ENCODE data around the gene PLB1.

The PLB1 gene

GRCh38 chr2:28495551-28496250 lies at the start of gene PLB1:
Gene PLB1 (plus strand): TSS chr2:28496060. CDS start chr2:28496115, 55 bp downstream.
- DNase-seq, result no peak

GRCh38 chr2:28446531-28446930 lies 49.3 kb upstream of the PLB1 start:
- no peak for DNase-seq

DNA sequence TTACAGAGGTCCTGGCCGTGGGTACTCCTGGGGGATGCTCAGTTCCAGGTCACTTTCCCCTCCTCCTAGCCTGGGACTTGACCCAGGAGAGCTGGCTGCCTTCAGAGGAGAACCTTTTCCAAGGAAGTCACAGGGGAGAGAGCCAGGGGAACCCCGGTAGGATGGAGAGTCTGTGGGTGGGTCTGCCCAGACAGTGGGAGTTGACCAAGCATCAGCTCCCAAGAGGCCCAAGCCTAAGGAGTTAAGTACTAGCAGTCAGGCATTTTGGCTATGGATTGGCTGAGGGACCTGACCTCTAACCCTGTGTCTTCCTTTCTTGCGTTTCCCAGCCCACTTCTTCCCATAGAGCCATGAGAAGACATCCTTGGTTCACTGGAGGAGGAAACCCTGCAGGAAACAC lies 48.8 kb upstream of the PLB1 start:
- DNase-seq, result no peak

DNA sequence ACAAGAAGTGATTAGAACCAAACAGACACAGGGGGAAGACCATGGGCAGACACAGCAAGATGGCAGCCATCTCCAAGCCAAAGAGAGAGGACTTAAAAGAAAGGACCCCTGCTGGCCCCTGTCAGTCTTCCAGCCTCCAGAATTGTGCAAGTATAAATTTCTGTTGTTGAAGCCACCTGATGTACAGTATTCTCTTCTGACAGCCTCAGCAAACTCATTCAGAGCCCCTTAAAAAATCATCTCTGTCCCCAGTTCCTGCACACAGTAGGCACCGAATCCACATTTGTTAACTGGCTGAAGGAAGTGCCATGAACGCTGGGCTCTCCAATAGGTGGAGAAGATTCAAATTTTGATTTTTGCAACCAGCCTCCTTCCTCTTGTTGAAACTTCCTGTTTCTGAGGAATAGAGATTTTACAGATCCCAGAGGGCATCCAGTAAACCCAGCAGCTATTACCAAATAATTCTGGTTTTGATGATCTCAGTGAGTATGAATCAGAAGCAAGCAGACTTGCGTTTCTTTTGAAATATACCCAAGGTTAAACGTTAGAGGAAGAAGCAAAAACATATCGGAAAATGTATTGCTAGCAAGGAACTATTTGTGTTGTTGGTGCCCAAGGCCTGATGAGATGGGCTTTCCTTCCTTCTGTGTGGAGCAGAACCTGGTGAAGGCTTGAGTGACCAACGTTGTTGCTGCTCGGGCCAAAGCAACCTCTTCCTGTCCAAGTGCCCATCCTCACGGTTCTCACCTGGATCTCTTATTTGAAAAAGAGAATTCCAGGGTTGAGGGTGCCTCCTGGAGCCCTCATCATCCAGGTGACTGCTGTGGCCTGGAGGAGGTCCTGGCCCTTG lies 47.7 kb upstream of the PLB1 start:
- DNase-seq, result no peak

DNA sequence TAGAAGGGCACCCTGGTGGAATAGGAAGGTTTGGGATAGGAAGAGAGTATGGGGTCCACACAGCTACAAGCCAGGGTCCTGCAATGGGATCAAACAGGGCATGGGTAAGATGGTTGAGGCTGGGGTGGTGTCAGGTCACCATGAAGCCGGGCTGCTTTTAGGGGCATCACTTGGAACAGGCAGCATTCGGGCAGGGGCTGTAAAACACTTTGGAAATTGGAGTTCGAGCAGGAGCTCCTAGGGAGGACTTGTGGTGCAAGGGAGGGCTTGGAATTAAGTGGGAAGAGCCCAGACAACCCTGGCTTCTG lies 47.1 kb upstream of the PLB1 start:
- DNase-seq, result no peak

DNA sequence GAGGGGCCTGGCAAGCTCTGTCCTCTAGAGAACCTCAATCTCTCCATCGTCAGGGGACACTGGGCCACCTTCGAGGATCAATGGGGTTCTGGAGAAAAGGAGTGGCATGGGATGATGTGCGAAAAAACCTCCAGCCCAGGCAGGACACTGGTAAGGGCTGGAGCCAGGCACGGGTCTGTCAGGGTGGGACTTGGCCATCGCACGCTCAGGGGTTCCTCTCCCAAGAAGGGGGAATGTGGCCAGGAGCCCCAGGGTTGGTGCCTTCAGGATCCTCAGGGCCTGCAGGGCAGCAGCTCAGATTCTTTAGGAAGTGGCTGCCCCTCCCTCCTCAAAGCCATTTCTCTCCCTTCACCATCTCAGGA lies 46.8 kb upstream of the PLB1 start:
- DNase-seq, result no peak

GRCh38 chr2:28449488-28450395 lies 46.1 kb upstream of the PLB1 start:
- DNase-seq, result no peak

DNA sequence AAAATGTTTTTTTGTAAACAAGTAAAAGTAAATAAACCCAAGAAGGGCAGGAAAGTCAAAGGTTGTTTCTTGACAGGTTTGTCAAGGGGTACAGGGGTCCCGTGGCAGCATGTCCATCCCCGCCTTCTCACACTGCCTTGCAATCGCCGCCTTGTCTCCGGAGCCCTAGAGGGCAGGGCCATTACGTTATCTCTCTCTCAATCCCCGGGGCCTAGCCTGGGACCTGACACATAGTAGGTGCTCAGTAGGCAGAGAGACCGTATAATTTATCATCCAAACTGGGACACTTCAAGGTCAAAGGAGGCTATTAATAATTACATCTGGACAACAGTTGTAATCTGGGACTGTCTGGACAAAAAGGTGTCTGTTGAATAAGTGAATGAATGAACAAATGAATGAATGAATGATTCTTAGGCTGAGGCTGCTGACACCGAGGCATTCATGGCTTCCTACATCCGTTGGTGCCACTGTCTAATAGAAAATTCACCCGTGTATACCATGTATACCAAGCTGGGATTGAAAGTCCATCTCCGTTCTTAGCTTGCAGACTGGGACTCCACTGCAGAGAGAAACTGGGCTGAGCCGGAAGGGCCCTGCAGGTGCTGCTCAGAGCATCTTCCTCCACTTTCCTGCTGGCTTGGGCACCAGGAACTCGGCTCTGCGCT lies 44.8 kb upstream of the PLB1 start:
- no peak for DNase-seq

- no peak for DNase-seq
These were observed 43.9 kb upstream of the PLB1 start for GRCh38 chr2:28451793-28452533.

DNA sequence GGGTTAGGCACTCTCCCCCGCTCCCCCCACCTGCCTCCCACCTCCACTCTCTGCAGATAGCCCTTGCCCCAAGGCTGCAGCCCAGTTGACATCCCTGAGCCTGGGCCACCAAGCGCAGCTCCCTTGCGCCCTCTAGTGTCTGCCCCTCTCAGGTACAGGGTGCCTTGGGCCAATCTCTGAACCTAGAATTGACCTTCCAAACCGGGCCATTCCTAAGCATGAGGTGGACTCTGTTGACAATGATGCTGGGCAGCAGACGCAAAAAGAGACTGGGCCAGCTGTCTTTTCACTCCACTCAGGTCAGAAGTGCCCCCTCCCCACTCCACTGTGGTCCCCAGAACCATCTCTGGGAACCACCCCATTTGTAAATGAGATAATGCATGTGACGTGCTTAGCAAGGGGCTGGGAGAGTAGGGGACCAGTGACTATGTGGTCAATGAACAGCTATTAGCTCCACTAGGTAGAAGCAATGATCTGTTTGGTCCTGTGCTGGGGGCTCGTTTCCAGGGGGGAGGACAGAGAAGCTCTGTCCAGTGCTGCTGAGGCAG lies 43.3 kb upstream of the PLB1 start:
- DNase-seq, result no peak

DNA sequence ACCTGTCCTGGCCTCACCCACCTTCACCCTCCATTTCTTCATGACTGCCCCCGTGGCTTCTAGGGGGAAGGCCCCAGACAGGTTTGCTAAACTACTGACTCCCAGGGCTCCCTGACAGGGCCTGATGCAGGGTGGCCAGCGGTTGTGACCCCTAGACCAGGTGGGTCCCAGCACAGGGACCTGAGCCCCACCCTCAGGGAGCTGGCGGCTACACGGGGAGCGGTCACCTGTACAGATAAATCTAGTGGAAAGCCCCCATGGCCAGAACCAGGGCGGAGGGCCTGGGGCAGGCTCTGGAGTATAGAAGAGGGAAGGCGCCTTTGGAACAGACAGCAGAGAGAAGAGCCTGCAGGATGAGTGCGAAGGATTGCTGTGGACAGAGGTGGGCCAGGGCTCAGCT lies 42.5 kb upstream of the PLB1 start:
- no peak for DNase-seq

GRCh38 chr2:28454016-28454930 lies 41.6 kb upstream of the PLB1 start:
- peak; percentile 28 for DNase-seq

DNA sequence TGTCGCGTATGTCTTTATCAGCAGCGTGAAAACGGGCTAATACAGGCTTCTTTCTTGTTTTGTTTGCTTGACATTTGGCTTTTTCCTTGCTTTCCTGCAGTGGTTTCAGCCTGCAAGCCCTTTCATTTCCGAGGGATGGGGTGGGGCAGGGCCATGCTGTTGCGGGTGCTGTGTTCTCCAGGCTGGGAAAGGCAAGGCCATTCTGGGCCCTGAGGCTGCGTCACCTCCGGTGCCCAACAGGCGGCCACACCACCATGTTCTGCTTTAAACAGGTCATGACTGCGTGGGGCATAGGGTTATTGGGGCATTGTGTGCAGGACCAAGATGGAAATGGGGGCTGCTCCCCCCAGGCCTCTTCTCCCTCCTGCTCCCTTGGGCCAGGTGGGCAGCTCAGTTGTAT lies 38.6 kb upstream of the PLB1 start:
- no peak for DNase-seq

- no peak for DNase-seq
These were observed 34.8 kb upstream of the PLB1 start for GRCh38 chr2:28461056-28461455.

- no peak for DNase-seq
These were observed 33.7 kb upstream of the PLB1 start for GRCh38 chr2:28462122-28462521.

DNA sequence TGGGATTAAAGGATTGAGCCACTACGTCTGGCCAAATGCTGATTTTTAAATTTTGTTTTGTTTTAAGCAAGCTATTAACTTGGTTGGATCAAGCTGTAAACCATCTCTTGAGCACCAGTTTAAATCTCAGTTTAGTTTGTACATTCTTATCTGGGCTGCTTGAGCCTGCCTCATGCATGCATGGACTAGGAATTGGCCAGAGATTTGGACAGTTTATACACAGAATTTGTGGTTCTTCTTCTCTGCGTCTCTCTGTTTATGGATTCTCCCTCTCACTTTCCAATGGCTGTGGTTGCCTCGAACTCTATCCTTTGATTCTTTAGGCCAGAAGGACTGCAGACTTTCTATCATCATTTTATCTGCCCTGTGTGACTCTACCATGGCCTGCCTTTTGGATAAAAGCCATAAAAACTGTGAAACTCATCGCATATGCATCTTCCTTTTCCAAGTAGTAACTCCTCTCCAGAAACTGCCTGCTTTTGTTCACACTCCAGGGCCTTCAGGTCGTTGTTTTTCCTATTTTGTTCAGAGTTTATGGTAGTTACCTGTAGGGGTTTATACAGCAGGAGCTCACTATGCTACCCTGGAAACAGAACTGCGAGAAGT lies 32.5 kb upstream of the PLB1 start:
- DNase-seq, result no peak

DNA sequence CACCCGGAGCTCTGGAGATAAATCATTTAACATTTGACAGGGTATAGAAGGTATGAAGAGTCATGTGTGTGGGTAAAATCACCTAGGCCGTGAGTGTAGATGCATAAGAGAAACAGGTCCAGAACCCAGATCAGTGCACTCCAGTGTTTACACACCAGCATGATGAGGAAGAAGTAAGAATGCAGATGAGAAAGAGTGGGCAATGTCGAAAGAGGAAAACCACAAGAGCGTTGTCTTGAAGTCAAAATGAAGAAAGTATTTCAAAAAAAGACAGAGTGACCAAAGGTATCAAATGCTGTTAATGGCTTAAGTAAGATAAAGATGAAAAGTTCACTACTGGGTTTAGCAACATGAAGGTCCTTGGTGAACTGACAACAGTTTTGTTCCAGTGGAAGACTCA lies 32.0 kb upstream of the PLB1 start:
- no peak for DNase-seq

GRCh38 chr2:28465148-28465885 lies 30.5 kb upstream of the PLB1 start:
- DNase-seq, result no peak

DNA sequence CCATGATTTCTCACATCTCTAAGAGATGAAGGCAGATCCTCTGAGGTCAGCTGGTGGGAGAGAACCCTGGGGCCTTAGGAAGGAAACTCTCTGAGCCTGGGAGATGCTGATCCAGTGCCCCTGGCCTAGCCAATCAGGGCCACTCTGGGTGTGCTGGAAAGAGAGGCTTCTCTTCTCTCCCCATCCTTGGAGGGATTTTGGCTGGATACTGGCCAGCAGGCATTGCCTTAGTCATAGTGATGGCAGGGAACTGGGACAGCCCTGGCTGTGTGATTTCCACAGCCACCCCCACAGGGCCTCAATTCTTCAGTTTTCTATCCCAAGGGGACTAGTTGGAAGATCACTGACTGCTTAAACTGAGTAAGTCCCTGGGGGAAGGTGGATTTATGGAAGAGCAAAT lies 26.6 kb upstream of the PLB1 start:
- DNase-seq, result no peak

Data from NCI-H1436 treated with DMSO at 0.1 percent for 48 hours (cell line).